H9 (cell line): ENCODE data around the gene GABARAP. TPM values are rescaled to one million over a fixed set of nuclear protein-coding genes. Genes with fewer than 3 reads are reported as not detected.

Source experiments
- DNase-seq: peaks from one replicate; pipeline ENCODE4 v3.0.0-alpha.2; 2017
- H2AFZ ChIP-seq: one replicate; pipeline ENCODE4 v1.6.1; 2013; ENCODE audit warnings: mild to moderate bottlenecking, low read length, control low read depth, moderate library complexity
- H2AK5ac ChIP-seq: 2 replicates; pipeline ENCODE4 v1.6.1; 2013; ENCODE audit warnings: low read length, control low read depth, mixed read lengths; ENCODE audit not compliant: insufficient read length
- H2BK120ac ChIP-seq: one replicate; pipeline ENCODE4 v1.6.1; 2013; ENCODE audit warnings: low read depth, mild to moderate bottlenecking, low read length, control low read depth, inconsistent platforms; ENCODE audit not compliant: poor library complexity, severe bottlenecking
- H2BK12ac ChIP-seq: 2 replicates; pipeline ENCODE4 v1.6.1; 2013; ENCODE audit warnings: low read length, control low read depth, mixed read lengths, low read depth; ENCODE audit not compliant: insufficient read length
- H2BK15ac ChIP-seq: 2 replicates; pipeline ENCODE4 v1.6.1; 2013; ENCODE audit warnings: low read depth, low read length, control low read depth
- H2BK20ac ChIP-seq: one replicate; pipeline ENCODE4 v1.6.1; 2013; ENCODE audit warnings: low read depth, mild to moderate bottlenecking, low read length, control low read depth, inconsistent platforms; ENCODE audit not compliant: poor library complexity, severe bottlenecking
- H2BK5ac ChIP-seq: 2 replicates; pipeline ENCODE4 v1.6.1; 2013; ENCODE audit warnings: low read length, control low read depth, mixed read lengths; ENCODE audit not compliant: insufficient read length
- H3K14ac ChIP-seq: 2 replicates; pipeline ENCODE4 v1.6.1; 2013; ENCODE audit warnings: low read length, control low read depth; ENCODE audit not compliant: insufficient read depth
- H3K18ac ChIP-seq: 2 replicates; pipeline ENCODE4 v1.6.1; 2013; ENCODE audit warnings: low read depth, mild to moderate bottlenecking, mixed read lengths, low read length, control low read depth; ENCODE audit not compliant: insufficient read length
- H3K23ac ChIP-seq: 2 replicates; pipeline ENCODE4 v1.6.1; 2013; ENCODE audit warnings: low read length, control low read depth, mixed read lengths, low read depth; ENCODE audit not compliant: insufficient read length
- H3K23me2 ChIP-seq: 2 replicates; pipeline ENCODE4 v1.6.1; 2013; ENCODE audit warnings: low read depth, mild to moderate bottlenecking, mixed read lengths, low read length, control low read depth; ENCODE audit not compliant: insufficient read length, poor library complexity, severe bottlenecking
- H3K27ac ChIP-seq: 2 replicates; pipeline ENCODE4 v1.5.1; 2013; ENCODE audit warnings: low read length, control low read depth, mixed read lengths, low read depth; ENCODE audit not compliant: insufficient read length
- H3K27me3 ChIP-seq: 2 replicates; pipeline ENCODE4 v1.6.1; 2013; ENCODE audit warnings: low read length, control low read depth, inconsistent platforms; ENCODE audit not compliant: insufficient read depth
- H3K4ac ChIP-seq: 2 replicates; pipeline ENCODE4 v1.6.1; 2013; ENCODE audit warnings: low read depth, mild to moderate bottlenecking, control low read depth, inconsistent platforms, low read length, moderate library complexity
- H3K4me1 ChIP-seq: 2 replicates; pipeline ENCODE4 v1.6.1; 2013; ENCODE audit warnings: low read length, control low read depth, inconsistent platforms; ENCODE audit not compliant: insufficient read depth
- H3K4me2 ChIP-seq: 2 replicates; pipeline ENCODE4 v1.6.1; 2013; ENCODE audit warnings: low read length, control low read depth, mixed read lengths; ENCODE audit not compliant: insufficient read length, insufficient read depth
- H3K56ac ChIP-seq: 2 replicates; pipeline ENCODE4 v1.6.1; 2013; ENCODE audit warnings: low read depth, mild to moderate bottlenecking, mixed read lengths, low read length, control low read depth; ENCODE audit not compliant: insufficient read length
- H3K79me1 ChIP-seq: 2 replicates; pipeline ENCODE4 v1.6.1; 2013; ENCODE audit warnings: low read depth, mild to moderate bottlenecking, moderate library complexity, low read length, control low read depth, inconsistent platforms; ENCODE audit not compliant: insufficient read depth, poor library complexity, severe bottlenecking
- H3K79me2 ChIP-seq: 2 replicates; pipeline ENCODE4 v1.6.1; 2013; ENCODE audit warnings: low read length, control low read depth, inconsistent platforms; ENCODE audit not compliant: insufficient read depth
- H3K9ac ChIP-seq: 2 replicates; pipeline ENCODE4 v1.6.1; 2013; ENCODE audit warnings: low read length, control low read depth, mixed read lengths; ENCODE audit not compliant: insufficient read length; ENCODE audit errors: extremely low read depth
- H3K9me3 ChIP-seq: one replicate; pipeline ENCODE4 v1.6.1; 2013; ENCODE audit warnings: low read depth, low read length, inconsistent platforms; ENCODE audit not compliant: control insufficient read depth
- H3T11ph ChIP-seq: one replicate; pipeline ENCODE4 v1.6.1; 2013; ENCODE audit warnings: mild to moderate bottlenecking, low read length, control low read depth, inconsistent platforms
- H4K20me1 ChIP-seq: one replicate; pipeline ENCODE4 v1.6.1; 2013; ENCODE audit not compliant: control insufficient read depth, insufficient read length, insufficient read depth
- H4K5ac ChIP-seq: 2 replicates; pipeline ENCODE4 v1.6.1; 2013; ENCODE audit warnings: low read depth, mild to moderate bottlenecking, mixed read lengths, low read length, control low read depth; ENCODE audit not compliant: insufficient read length
- H4K8ac ChIP-seq: replicated peaks from 2 replicates; pipeline ENCODE4 v1.6.1; 2013; ENCODE audit warnings: low read length, control low read depth, mixed read lengths, low read depth; ENCODE audit not compliant: insufficient read length
- H4K91ac ChIP-seq: 2 replicates; pipeline ENCODE4 v1.6.1; 2013; ENCODE audit warnings: low read depth, mild to moderate bottlenecking, moderate library complexity, mixed read lengths, low read length, control low read depth; ENCODE audit not compliant: insufficient read length
- H3K27ac Mint-ChIP-seq, 3 experiments: 2 replicates in 2 of 3; 3 replicates in 1 of 3; pipeline ENCODE4 v1.8.0; 2020 to 2021; ENCODE audit warnings: mixed read lengths in 3 of 3, mild to moderate bottlenecking in 1 of 3, moderate library complexity in 1 of 3
- H3K27me3 Mint-ChIP-seq: 2 replicates; pipeline ENCODE4 v1.8.0; 2021; ENCODE audit warnings: low read depth, mild to moderate bottlenecking, moderate library complexity, mixed read lengths
- H3K36me3 Mint-ChIP-seq, 3 experiments: 2 replicates in 2 of 3; 3 replicates in 1 of 3; pipeline ENCODE4 v1.8.0; 2020 to 2021; ENCODE audit warnings: low read depth in 3 of 3, mixed read lengths in 3 of 3; ENCODE audit not compliant: insufficient read depth in 1 of 3
- H3K4me1 Mint-ChIP-seq, 2 experiments: 2 replicates each; pipeline ENCODE4 v1.8.0; 2020; ENCODE audit warnings: mixed read lengths in 2 of 2
- H3K4me3 Mint-ChIP-seq, 2 experiments: 2 replicates in 1 of 2; 3 replicates in 1 of 2; pipeline ENCODE4 v1.8.0; 2020 to 2021; ENCODE audit warnings: mild to moderate bottlenecking in 2 of 2, mixed read lengths in 2 of 2, moderate library complexity in 1 of 2
- H3K9me3 Mint-ChIP-seq, 2 experiments: 2 replicates in 1 of 2; 3 replicates in 1 of 2; pipeline ENCODE4 v1.8.0; 2020; ENCODE audit warnings: mild to moderate bottlenecking in 2 of 2, mixed read lengths in 2 of 2, moderate library complexity in 1 of 2
- WGBS: extraction: QIAGEN DNeasy Blood & Tissue Kit; methylation state at CpG from one replicate; pipeline ENCODE4 v1.1.7; 2013; ENCODE audit warnings: missing lambda C conversion rate, low lambda C conversion rate, mixed read lengths; ENCODE audit not compliant: insufficient read length; ENCODE audit errors: extremely low coverage; 5-methylcytosine and 5-hydroxymethylcytosine counted together
- total RNA-seq: library from RNA; stranded (reverse); gene quantifications from 2 replicates; pipeline ENCODE4 v1.2.1, GENCODE V29; 2021
- TF ChIP-seq, protein P1 (sequence below): fragments of 200-600 bp; sonication (generic); conservative IDR thresholded peaks from 3 replicates; pipeline ENCODE4 v1.8.0; 2021; ENCODE audit warnings: antibody characterized with exemption, mild to moderate bottlenecking

GABARAP gene
- total RNA-seq, 1 experiment from 2014 or later, result 261 TPM

DNA sequence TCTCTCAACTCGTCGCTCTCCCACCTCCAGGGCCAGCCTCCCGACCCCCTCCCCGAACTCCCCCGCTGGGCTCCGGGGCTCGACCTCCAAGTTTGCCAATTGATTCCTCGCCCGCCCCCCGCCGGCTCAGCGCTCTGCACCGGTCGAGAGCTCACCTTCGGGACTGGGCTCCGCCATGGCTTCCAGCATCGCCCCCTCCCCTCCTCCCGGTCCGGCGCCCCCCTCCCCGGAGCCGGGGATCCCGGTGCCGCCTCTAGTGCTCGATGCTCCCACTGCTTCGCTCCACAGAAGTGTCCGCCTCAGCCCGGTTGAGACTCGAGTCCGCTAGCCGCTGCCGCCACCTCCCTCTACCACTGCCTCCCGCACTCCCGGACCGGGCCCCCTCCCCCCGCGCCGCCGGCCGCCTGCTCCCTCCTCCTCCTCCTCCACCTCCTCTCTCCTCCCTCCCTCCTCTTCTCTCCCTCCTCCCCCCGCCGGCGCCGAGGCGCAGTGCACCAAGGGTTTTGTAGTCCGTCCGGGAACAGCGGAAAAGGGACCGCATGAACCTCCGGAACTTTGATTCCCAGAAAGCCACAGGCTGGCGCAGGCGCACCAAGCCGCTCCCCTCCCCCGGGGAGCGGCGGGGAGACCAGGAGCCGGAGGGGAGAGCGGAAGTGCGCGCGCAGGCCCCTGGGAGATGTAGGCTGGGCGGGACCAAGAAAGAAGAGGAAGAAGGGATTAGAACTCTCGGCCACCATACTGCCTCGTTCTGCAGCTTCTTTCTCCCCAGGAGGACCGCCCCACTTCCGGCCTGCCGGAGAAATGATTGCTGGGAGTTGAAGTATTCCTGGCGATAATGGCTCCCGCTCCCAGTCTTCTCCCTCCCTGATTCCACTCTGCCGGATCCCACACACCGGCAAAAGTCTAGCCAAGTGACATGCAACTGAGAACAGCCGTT, 2.9 kb downstream of the GABARAP start, which contains the start of gene PHF23:
PHF23 (minus strand) TSS at position 367 of the 937 bp plus-strand sequence; CDS start at position 189, 178 bp downstream.
- Mint-ChIP-seq H3K4me1 (peaks cover 42 to 52% of the 10 kb centered on the region in 2 experiments), H3K9me3 (peaks cover 0 to 2% of the 10 kb centered on the region in 2 experiments; a peak in 2 of 5 replicates), H3K27ac (peak within 1 kb of the TSS; percentile 95 to 99 (median 97); a peak in 6 of 7 replicates), H3K4me3 (peak within 1 kb of the TSS; percentile 95 to 97), H3K27me3 (no peaks in the 10 kb centered on the region; the same call in 1 of the 2 replicates), H3K36me3 (peaks cover 33 to 63% (median 55%) of the 10 kb centered on the region in 3 experiments)
- no peak within 1 kb of the TSS for H4K91ac ChIP-seq
- H3K79me2 ChIP-seq, result peaks cover 8% of the 10 kb centered on the region; the same call in 1 of the 2 replicates
- no peak within 1 kb of the TSS for H3K4ac ChIP-seq
- H3K9me3 ChIP-seq, result no peaks in the 10 kb centered on the region
- H3K4me1 ChIP-seq, result no peaks in the 10 kb centered on the region
- DNase-seq, result peak; percentile 100
- no peak within 1 kb of the TSS for H3K56ac ChIP-seq
- no peak within 1 kb of the TSS for H2BK15ac ChIP-seq
- H3K79me1 ChIP-seq, result peaks cover 9% of the 10 kb centered on the region
- H2BK20ac ChIP-seq, result no peak within 1 kb of the TSS
- H2AFZ ChIP-seq, result no peak within 1 kb of the TSS
- peak within 1 kb of the TSS; percentile 51 for H3K18ac ChIP-seq
- TF ChIP-seq, protein P1, sequence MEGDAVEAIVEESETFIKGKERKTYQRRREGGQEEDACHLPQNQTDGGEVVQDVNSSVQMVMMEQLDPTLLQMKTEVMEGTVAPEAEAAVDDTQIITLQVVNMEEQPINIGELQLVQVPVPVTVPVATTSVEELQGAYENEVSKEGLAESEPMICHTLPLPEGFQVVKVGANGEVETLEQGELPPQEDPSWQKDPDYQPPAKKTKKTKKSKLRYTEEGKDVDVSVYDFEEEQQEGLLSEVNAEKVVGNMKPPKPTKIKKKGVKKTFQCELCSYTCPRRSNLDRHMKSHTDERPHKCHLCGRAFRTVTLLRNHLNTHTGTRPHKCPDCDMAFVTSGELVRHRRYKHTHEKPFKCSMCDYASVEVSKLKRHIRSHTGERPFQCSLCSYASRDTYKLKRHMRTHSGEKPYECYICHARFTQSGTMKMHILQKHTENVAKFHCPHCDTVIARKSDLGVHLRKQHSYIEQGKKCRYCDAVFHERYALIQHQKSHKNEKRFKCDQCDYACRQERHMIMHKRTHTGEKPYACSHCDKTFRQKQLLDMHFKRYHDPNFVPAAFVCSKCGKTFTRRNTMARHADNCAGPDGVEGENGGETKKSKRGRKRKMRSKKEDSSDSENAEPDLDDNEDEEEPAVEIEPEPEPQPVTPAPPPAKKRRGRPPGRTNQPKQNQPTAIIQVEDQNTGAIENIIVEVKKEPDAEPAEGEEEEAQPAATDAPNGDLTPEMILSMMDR, result no peak
- H3K27me3 ChIP-seq, result no peaks in the 10 kb centered on the region
- H3K14ac ChIP-seq, result peak within 1 kb of the TSS; percentile 66
- peak within 1 kb of the TSS; percentile 61 for H3K4me2 ChIP-seq
- H2BK12ac ChIP-seq, result no peak within 1 kb of the TSS
- no peak within 1 kb of the TSS for H2BK120ac ChIP-seq
- WGBS, result no CpG with 5 or more reads among the region's 72 CpGs
- no peak within 1 kb of the TSS for H4K5ac ChIP-seq
- peaks cover 7% of the 10 kb centered on the region for H3K23me2 ChIP-seq
- peak within 1 kb of the TSS; percentile 72 for H3K9ac ChIP-seq
- no peak within 1 kb of the TSS for H4K8ac ChIP-seq
- H2AK5ac ChIP-seq, result no peak within 1 kb of the TSS
- no peak within 1 kb of the TSS for H2BK5ac ChIP-seq
- H4K20me1 ChIP-seq, result no peaks in the 10 kb centered on the region
- H3K23ac ChIP-seq, result no peak within 1 kb of the TSS
- H3T11ph ChIP-seq, result no peak within 1 kb of the TSS
- no peak within 1 kb of the TSS for H3K27ac ChIP-seq
